ENCODE measurements around the gene SORBS1. TPM values are rescaled to one million over a fixed set of nuclear protein-coding genes. Genes with fewer than 3 reads are reported as not detected.

The SORBS1 gene
- total and polyA plus RNA-seq, 2 of the 13 experiments (the other 11 are each of a cell fraction or from before 2014, with no cell fraction given), result 16.8 to 39.8 TPM

DNA sequence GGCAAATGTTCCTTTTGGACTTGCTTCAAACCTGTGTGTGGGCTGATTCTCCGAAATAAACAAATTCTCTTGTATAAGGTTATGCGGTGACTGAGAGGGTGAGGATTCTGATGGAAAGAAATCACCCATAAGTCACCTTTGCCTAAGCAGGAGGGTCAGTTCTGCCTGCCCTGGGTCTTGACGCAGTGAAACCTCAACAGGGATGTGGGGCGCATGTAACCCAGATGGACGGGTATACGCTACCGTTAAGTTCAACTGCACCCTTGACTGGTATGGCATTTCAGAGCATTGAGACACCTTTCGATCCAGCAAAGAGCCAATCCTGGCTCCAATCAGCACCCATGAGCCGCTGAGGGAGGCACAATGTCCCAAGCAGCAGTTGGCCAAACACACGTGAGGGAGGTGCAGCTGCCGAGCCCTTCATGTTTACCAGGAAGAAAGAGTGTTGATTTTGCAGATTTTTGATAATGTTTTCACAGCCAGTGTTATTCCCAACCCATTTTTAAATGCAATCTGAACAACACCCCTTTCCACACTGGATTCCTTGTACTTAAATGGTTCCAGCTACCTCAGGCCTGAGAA is 48.1 kb downstream of the SORBS1 start:
- POLR2A ChIA-PET, result interaction anchor here (1.2 to 1.8 kb wide), 2 partner anchors 10 to 12 kb away, joined by 3 to 5 read pairs; no protein-coding TSS in a partner anchor
- H2AFZ ChIP-seq (ENCODE audit: low read length), result no peak overlapping the region
- DNase-seq (ENCODE audit: low spot score), result peak; percentile 57
- TF ChIP-seq ZNF549 (CRISPR knock-in tag; IDR thresholded peaks at IDR 0.05), result no peak
- no peak for TF ChIP-seq EED (CRISPR knock-in tag; IDR thresholded peaks at IDR 0.05)
- no peak for TF ChIP-seq ZNF335 (CRISPR knock-in tag; IDR thresholded peaks at IDR 0.05)
- TF ChIP-seq MED13 (CRISPR knock-in tag; IDR thresholded peaks at IDR 0.05), result no peak
- TF ChIP-seq, protein P1, sequence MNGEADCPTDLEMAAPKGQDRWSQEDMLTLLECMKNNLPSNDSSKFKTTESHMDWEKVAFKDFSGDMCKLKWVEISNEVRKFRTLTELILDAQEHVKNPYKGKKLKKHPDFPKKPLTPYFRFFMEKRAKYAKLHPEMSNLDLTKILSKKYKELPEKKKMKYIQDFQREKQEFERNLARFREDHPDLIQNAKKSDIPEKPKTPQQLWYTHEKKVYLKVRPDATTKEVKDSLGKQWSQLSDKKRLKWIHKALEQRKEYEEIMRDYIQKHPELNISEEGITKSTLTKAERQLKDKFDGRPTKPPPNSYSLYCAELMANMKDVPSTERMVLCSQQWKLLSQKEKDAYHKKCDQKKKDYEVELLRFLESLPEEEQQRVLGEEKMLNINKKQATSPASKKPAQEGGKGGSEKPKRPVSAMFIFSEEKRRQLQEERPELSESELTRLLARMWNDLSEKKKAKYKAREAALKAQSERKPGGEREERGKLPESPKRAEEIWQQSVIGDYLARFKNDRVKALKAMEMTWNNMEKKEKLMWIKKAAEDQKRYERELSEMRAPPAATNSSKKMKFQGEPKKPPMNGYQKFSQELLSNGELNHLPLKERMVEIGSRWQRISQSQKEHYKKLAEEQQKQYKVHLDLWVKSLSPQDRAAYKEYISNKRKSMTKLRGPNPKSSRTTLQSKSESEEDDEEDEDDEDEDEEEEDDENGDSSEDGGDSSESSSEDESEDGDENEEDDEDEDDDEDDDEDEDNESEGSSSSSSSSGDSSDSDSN (CRISPR knock-in tag; IDR thresholded peaks at IDR 0.05), result no peak
- no peak for TF ChIP-seq FOSL2 (CRISPR knock-in tag; IDR thresholded peaks at IDR 0.05)
- TF ChIP-seq HHEX (CRISPR knock-in tag; IDR thresholded peaks at IDR 0.05), result no peak
- TF ChIP-seq, protein P2, sequence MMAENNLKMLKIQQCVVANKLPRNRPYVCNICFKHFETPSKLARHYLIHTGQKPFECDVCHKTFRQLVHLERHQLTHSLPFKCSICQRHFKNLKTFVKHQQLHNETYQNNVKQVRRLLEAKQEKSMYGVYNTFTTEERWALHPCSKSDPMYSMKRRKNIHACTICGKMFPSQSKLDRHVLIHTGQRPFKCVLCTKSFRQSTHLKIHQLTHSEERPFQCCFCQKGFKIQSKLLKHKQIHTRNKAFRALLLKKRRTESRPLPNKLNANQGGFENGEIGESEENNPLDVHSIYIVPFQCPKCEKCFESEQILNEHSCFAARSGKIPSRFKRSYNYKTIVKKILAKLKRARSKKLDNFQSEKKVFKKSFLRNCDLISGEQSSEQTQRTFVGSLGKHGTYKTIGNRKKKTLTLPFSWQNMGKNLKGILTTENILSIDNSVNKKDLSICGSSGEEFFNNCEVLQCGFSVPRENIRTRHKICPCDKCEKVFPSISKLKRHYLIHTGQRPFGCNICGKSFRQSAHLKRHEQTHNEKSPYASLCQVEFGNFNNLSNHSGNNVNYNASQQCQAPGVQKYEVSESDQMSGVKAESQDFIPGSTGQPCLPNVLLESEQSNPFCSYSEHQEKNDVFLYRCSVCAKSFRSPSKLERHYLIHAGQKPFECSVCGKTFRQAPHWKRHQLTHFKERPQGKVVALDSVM (CRISPR knock-in tag; IDR thresholded peaks at IDR 0.05), result no peak
- TF ChIP-seq ZFP36L1 (CRISPR knock-in tag; IDR thresholded peaks at IDR 0.05), result no peak
- TF ChIP-seq ATRX (CRISPR knock-in tag; IDR thresholded peaks at IDR 0.05; ENCODE audit: borderline replicate concordance), result no peak
- no peak for TF ChIP-seq NFKBIZ (CRISPR knock-in tag; IDR thresholded peaks at IDR 0.05)
- TF ChIP-seq ZSCAN12 (CRISPR knock-in tag; IDR thresholded peaks at IDR 0.05), result no peak
- no peak for TF ChIP-seq REXO4 (CRISPR knock-in tag; IDR thresholded peaks at IDR 0.05; ENCODE audit: borderline replicate concordance)
- TF ChIP-seq, protein P3, sequence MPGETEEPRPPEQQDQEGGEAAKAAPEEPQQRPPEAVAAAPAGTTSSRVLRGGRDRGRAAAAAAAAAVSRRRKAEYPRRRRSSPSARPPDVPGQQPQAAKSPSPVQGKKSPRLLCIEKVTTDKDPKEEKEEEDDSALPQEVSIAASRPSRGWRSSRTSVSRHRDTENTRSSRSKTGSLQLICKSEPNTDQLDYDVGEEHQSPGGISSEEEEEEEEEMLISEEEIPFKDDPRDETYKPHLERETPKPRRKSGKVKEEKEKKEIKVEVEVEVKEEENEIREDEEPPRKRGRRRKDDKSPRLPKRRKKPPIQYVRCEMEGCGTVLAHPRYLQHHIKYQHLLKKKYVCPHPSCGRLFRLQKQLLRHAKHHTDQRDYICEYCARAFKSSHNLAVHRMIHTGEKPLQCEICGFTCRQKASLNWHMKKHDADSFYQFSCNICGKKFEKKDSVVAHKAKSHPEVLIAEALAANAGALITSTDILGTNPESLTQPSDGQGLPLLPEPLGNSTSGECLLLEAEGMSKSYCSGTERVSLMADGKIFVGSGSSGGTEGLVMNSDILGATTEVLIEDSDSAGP (CRISPR knock-in tag; IDR thresholded peaks at IDR 0.05; ENCODE audit: borderline replicate concordance), result no peak
- no peak for TF ChIP-seq STAT5B (CRISPR knock-in tag; IDR thresholded peaks at IDR 0.05)
- TF ChIP-seq SOX6 (IDR thresholded peaks at IDR 0.05), result no peak
- peak; percentile 25; the same call in 1 of the 2 replicates for TF ChIP-seq SOX6 (CRISPR knock-in tag; IDR thresholded peaks at IDR 0.05)
- TF ChIP-seq FOXK2 (IDR thresholded peaks at IDR 0.05), result no peak
- no peak for TF ChIP-seq SIX4 (CRISPR knock-in tag; IDR thresholded peaks at IDR 0.05)
- no peak for TF ChIP-seq ZNF17 (CRISPR knock-in tag; IDR thresholded peaks at IDR 0.05)
- peak; percentile 56; the same call in 1 of the 2 replicates for TF ChIP-seq ZNF605 (CRISPR knock-in tag; IDR thresholded peaks at IDR 0.05)
- peak; percentile 82 for TF ChIP-seq ZBTB38 (CRISPR knock-in tag; IDR thresholded peaks at IDR 0.05)
- TF ChIP-seq RXRA (CRISPR knock-in tag; IDR thresholded peaks at IDR 0.05), result no peak

More for the DNA sequence above, 48.1 kb downstream of the SORBS1 start:
- H4K20me1 ChIP-seq (ENCODE audit: insufficient read depth, low read length), result no peaks in the 10 kb centered on the region
- peaks cover 72% of the 10 kb centered on the region for H3K79me2 ChIP-seq (ENCODE audit: insufficient read depth, low read length)
- H3K4me1 ChIP-seq (ENCODE audit: insufficient read depth, low read length), result peaks cover 96% of the 10 kb centered on the region
- ATAC-seq (peak; percentile 54), FAIRE-seq (peak; percentile 12)
- H3K4me2 ChIP-seq (ENCODE audit: low read depth, low read length), result peak overlapping the region; percentile 31; the same call in 1 of the 2 replicates
- H3K27ac ChIP-seq (ENCODE audit: extremely low read length, insufficient read depth, low read length), result peak overlapping the region; percentile 21
- H3K4me3 ChIP-seq (replicated peaks in 1 of 3; ENCODE audit: insufficient read depth in 1 of 3, low read depth in 2 of 3, low read length in 3 of 3), result no peak overlapping the region
- no peaks in the 10 kb centered on the region for H3K9me3 ChIP-seq (ENCODE audit: low read length)
- BruUV-seq (replicated peaks), result no TSS peak
- H3K36me3 ChIP-seq (replicated peaks in 1 of 2; ENCODE audit: control insufficient read depth in 1 of 2, insufficient read depth in 2 of 2, low read length in 2 of 2), result no peaks in the 10 kb centered on the region; a peak in 1 of 5 replicates
- intact Hi-C loops (cut with micrococcal nuclease; ENCODE audit: unreplicated experiment) (no loop called here), in situ Hi-C loops (cut with HindIII; ENCODE audit: extremely low pct_ligation_motif_present, low pct_unique_long_range_greater_than_20kb) (no loop called here)
- H3K27me3 ChIP-seq (ENCODE audit: control insufficient read depth in 1 of 2, insufficient read depth in 2 of 2, low read length in 2 of 2), result no peaks in the 10 kb centered on the region
- CTCF ChIA-PET (ENCODE audit: low intra/inter-chr PET ratio, low total read pairs), result no interaction called here
- 74% methylated on average over 9 of the region's 11 CpGs for WGBS (ENCODE audit: low lambda C conversion rate)
- H3K9ac ChIP-seq (ENCODE audit: insufficient read depth, low read depth, low read length), result no peak overlapping the region
